HepG2 (cell line): Measurements from ENCODE around the gene TACC2. TPM values are rescaled to one million over a fixed set of nuclear protein-coding genes. Genes with fewer than 3 reads are reported as not detected.

Source experiments
- ATAC-seq: fragments of 200-7000 bp; cut with Tn5 transposase; 3 replicates; pipeline ENCODE4 v1.9.1; 2020; ENCODE audit warnings: mild to moderate bottlenecking, moderate library complexity
- BruUV-seq: library from RNA; stranded (reverse); fragments of 400-500 nt; replicated peaks from 2 replicates; lab custom pipeline; 2021; lab: Mats Ljungman, UMichigan
- CTCF ChIA-PET: fragments of 300-600 bp; formaldehyde crosslinking; extraction: SDS; loops from one replicate; lab custom pipeline; 2021; ENCODE audit warnings: low total read pairs, inconsistent platforms, low intra/inter-chr PET ratio; lab: Yijun Ruan, JAX
- POLR2A ChIA-PET: fragments of 350-600 bp; sonication (Branson Sonifier 250); formaldehyde crosslinking; loops from one replicate; lab custom pipeline; 2020; ENCODE audit warnings: antibody characterized with exemption, inconsistent platforms; lab: Yijun Ruan, JAX
- DNase-seq: peaks from one replicate; pipeline ENCODE4 v3.0.0-alpha.2; 2015; ENCODE audit warnings: low spot score
- FAIRE-seq: peaks from 3 replicates; lab custom pipeline; 2011; peaks lifted over from hg19 to GRCh38; lab: Jason Lieb, UNC
- H2AFZ ChIP-seq: one replicate; pipeline ENCODE4 v1.6.1; 2011; ENCODE audit warnings: low read length, inconsistent platforms
- H3K27ac ChIP-seq: fragments of 300-600 bp; 3 replicates; pipeline ENCODE4 v1.8.0; 2011; ENCODE audit warnings: mixed run types, mild to moderate bottlenecking, mixed read lengths, low read length, inconsistent platforms; ENCODE audit not compliant: insufficient read depth; ENCODE audit errors: extremely low read length
- H3K27me3 ChIP-seq, 2 experiments: fragments of 200-600 bp in 1 of 2; 2 replicates in 1 of 2; 3 replicates in 1 of 2; pipeline versions ENCODE4 v1.6.0 to v1.8.0; 2011; ENCODE audit warnings: low read length in 2 of 2, mild to moderate bottlenecking in 2 of 2, moderate library complexity in 2 of 2, inconsistent platforms in 1 of 2; ENCODE audit not compliant: insufficient read depth in 2 of 2, control insufficient read depth in 1 of 2
- H3K36me3 ChIP-seq, 2 experiments: fragments of 200-600 bp in 1 of 2; replicated peaks in 1 of 2; 2 replicates in 1 of 2; 3 replicates in 1 of 2; pipeline versions ENCODE4 v1.5.1 to v1.8.0; 2011; ENCODE audit warnings: low read length in 2 of 2, inconsistent platforms in 1 of 2; ENCODE audit not compliant: insufficient read depth in 2 of 2, control insufficient read depth in 1 of 2
- H3K4me1 ChIP-seq: 2 replicates; pipeline ENCODE4 v1.5.1; 2012; ENCODE audit warnings: low read length, inconsistent platforms; ENCODE audit not compliant: insufficient read depth
- H3K4me2 ChIP-seq: 2 replicates; pipeline ENCODE4 v1.6.0; 2011; ENCODE audit warnings: low read depth, low read length, inconsistent platforms
- H3K4me3 ChIP-seq, 3 experiments: fragments of 200-600 bp in 1 of 3; sonication (generic), shearing (Covaris generic) in 1 of 3; replicated peaks in 1 of 3; 2 replicates each; pipeline ENCODE4 v1.5.1; 2011 to 2016; ENCODE audit warnings: low read length in 3 of 3, inconsistent platforms in 2 of 3, low read depth in 2 of 3, mild to moderate bottlenecking in 2 of 3, control low read depth in 1 of 3, mixed read lengths in 1 of 3; ENCODE audit not compliant: insufficient read depth in 1 of 3
- H3K79me2 ChIP-seq: one replicate; pipeline ENCODE4 v1.6.1; 2011; ENCODE audit warnings: low read length, inconsistent platforms; ENCODE audit not compliant: insufficient read depth
- H3K9ac ChIP-seq: 2 replicates; pipeline ENCODE4 v1.6.0; 2011; ENCODE audit warnings: mild to moderate bottlenecking, low read depth, low read length, inconsistent platforms; ENCODE audit not compliant: insufficient read depth
- H3K9me3 ChIP-seq: 2 replicates; pipeline ENCODE4 v1.5.1; 2012; ENCODE audit warnings: mild to moderate bottlenecking, low read length
- H4K20me1 ChIP-seq: 2 replicates; pipeline ENCODE4 v1.6.0; 2011; ENCODE audit warnings: inconsistent platforms, mild to moderate bottlenecking, low read length, moderate library complexity; ENCODE audit not compliant: insufficient read depth
- ZNF251 ChIP-seq: sonication (generic); formaldehyde crosslinking; IDR thresholded peaks from 2 replicates; pipeline ENCODE4 v1.9.0; 2021; ENCODE audit warnings: mild to moderate bottlenecking, missing genetic modification reagents
- ZNF572 ChIP-seq: sonication (generic); formaldehyde crosslinking; IDR thresholded peaks from 2 replicates; pipeline ENCODE4 v1.5.1; 2020; ENCODE audit warnings: mild to moderate bottlenecking, missing genetic modification reagents
- WGBS: methylation state at CpG from one replicate; pipeline ENCODE4 v1.1.6; 2017; ENCODE audit warnings: low lambda C conversion rate; 5-methylcytosine and 5-hydroxymethylcytosine counted together
- in situ Hi-C: cut with HindIII; loops from 2 replicates; pipeline ENCODE4 v1.10.0; 2017; ENCODE audit warnings: low pct_unique_long_range_greater_than_20kb; ENCODE audit not compliant: extremely low pct_ligation_motif_present
- intact Hi-C: fragments of 100-400 bp; cut with micrococcal nuclease; formaldehyde crosslinking; loops from one replicate; pipeline ENCODE4 v1.10.0; 2022; ENCODE audit not compliant: unreplicated experiment
- polyA plus RNA-seq, 8 experiments: library from polyadenylated mRNA; depleted of rRNA in 3 of 8; stranded (reverse) in 7 of 8; unstranded in 1 of 8; fragments of >200 nt; fragmentation: Illumina TruSeq in 4 of 8; extraction: Trizol in 4 of 8; gene quantifications; 2 replicates each; pipeline versions ENCODE4 v1.2.1 to v1.2.3, GENCODE V29; 2011 to 2016; ENCODE audit warnings: low read depth in 4 of 8, missing spikeins in 1 of 8, mixed read lengths in 1 of 8; ENCODE audit not compliant: insufficient read depth in 1 of 8
- total RNA-seq, 5 experiments: library from RNA; depleted of rRNA; stranded (reverse); fragments of >200 nt; fragmentation: Illumina TruSeq; extraction: Trizol; gene quantifications; 2 replicates each; pipeline ENCODE4 v1.2.3, GENCODE V29; 2016; ENCODE audit warnings: low read depth in 1 of 5
- TF ChIP-seq, protein P1 (sequence below): sonication (generic); IDR thresholded peaks from 2 replicates; pipeline ENCODE4 v1.6.1; 2016; ENCODE audit warnings: low read depth, borderline replicate concordance
- TF ChIP-seq, protein P2 (sequence below): IDR thresholded peaks from 2 replicates; pipeline ENCODE4 v1.6.1; 2018; ENCODE audit warnings: missing genetic modification reagents

Gene TACC2
- total and polyA plus RNA-seq, 2 of the 13 experiments (the other 11 are each of a cell fraction or from before 2014, with no cell fraction given), result 11.8 to 16.0 TPM

DNA sequence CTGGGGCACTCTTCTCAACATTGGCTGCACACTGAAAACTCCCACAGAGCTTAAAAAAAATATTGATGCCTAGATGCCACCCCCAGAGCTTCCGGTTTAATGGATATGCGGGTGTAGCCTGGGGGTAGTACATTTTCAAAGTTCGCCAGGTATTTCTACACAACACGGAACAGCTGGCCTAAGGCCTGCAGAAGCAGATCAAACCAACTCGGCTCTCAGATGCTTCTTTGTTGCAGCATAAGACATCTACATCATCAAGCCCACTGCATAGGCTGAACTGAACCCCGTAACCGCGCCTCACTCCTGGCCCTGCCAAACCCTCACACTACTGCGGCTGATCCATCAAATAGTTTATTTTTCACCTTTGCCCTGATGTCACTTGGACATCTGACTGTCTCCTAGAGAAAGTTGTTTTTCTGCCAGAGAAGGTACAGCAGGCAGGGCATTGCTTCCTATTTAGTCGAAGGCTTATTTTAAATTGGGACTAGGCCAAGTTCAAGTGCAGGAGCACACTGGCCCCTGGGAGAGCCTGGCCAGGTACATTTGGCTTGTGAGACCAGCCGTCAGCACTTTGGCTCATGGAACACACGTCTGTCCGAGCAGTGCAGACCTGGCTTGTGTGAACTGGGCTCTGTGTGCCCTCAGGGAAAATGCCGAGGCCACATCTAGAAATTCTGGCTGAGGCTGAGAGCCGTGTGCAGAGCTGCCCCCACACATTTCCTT is 113.3 kb downstream of the TACC2 start:
- H3K27me3 ChIP-seq, result no peaks in the 10 kb centered on the region
- H4K20me1 ChIP-seq, result no peaks in the 10 kb centered on the region
- peaks cover 0 to 2% of the 10 kb centered on the region in 2 experiments; a peak in 1 of 5 replicates for H3K36me3 ChIP-seq
- no peaks in the 10 kb centered on the region for H3K9me3 ChIP-seq
- TSS peak; percentile 47 for BruUV-seq
- no peak overlapping the region for H3K9ac ChIP-seq
- intact Hi-C loops, result no loop called here
- in situ Hi-C loops, result no loop called here
- peaks cover 13% of the 10 kb centered on the region for H3K4me1 ChIP-seq
- POLR2A ChIA-PET, result interaction anchor here (3.3 kb wide), 1 partner anchor 10 kb away, joined by 21 read pairs; no protein-coding TSS in a partner anchor
- no peaks in the 10 kb centered on the region for H3K79me2 ChIP-seq
- 56% methylated on average over 11 of the region's 15 CpGs for WGBS
- H3K4me3 ChIP-seq, result no peak overlapping the region
- TF ChIP-seq, protein P1, sequence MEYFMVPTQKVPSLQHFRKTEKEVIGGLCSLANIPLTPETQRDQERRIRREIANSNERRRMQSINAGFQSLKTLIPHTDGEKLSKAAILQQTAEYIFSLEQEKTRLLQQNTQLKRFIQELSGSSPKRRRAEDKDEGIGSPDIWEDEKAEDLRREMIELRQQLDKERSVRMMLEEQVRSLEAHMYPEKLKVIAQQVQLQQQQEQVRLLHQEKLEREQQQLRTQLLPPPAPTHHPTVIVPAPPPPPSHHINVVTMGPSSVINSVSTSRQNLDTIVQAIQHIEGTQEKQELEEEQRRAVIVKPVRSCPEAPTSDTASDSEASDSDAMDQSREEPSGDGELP, result peak; percentile 9; the same call in 1 of the 2 replicates
- no peak for TF ChIP-seq ZNF251 (CRISPR knock-in tag)
- TF ChIP-seq, all 625 proteins: peak for 1
- DNase-seq (no peak), ATAC-seq (peak; percentile 52), FAIRE-seq (no peak)
- Histone ChIP-seq H3K27ac (no peak overlapping the region), H2AFZ (no peak overlapping the region), H3K4me2 (peak overlapping the region; percentile 36)
- CTCF ChIA-PET, result no interaction called here

DNA sequence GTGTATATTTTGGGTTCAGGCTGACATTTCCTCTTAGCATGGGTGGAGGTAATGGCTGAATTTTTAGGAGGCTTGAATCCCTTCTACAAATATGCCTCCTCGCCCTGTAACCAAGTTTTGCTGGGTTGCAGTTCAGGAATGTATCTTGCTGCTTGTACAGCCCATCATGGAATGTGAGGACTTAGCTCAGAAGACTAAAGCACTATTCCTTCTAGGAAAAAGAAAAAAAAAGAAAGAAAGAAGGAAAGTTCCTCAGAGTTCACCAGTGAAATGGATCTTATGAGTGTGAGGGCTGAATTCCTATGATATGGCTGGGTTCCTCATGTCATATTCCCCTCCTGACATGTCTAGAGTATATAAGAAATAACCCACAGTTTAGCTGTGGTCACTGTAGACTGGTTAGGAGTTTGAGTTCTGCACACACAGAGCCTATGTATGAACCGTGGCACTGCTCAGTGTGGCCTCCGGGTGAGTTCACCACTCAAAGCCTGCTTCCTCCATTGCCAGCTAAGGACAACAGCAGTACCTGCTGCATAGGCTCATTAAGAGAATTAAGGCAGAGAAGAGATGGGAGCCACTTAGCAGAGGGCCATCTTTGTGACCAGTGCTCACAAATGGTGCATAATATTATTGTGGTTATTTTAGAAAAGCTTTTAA is 114.0 kb downstream of the TACC2 start:
- H4K20me1 ChIP-seq, result no peaks in the 10 kb centered on the region
- TF ChIP-seq, protein P2, sequence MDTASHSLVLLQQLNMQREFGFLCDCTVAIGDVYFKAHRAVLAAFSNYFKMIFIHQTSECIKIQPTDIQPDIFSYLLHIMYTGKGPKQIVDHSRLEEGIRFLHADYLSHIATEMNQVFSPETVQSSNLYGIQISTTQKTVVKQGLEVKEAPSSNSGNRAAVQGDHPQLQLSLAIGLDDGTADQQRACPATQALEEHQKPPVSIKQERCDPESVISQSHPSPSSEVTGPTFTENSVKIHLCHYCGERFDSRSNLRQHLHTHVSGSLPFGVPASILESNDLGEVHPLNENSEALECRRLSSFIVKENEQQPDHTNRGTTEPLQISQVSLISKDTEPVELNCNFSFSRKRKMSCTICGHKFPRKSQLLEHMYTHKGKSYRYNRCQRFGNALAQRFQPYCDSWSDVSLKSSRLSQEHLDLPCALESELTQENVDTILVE, result no peak
- no peak for TF ChIP-seq ZNF572 (CRISPR knock-in tag)
- no peak overlapping the region for H2AFZ ChIP-seq
- ChIA-PET POLR2A (interaction anchor here (3.3 kb wide), 1 partner anchor 9 kb away, joined by 21 read pairs; no protein-coding TSS in a partner anchor), CTCF (no interaction called here)
- DNase-seq (no peak), FAIRE-seq (no peak), ATAC-seq (peak; percentile 66)
- H3K79me2 ChIP-seq, result no peaks in the 10 kb centered on the region
- no peak overlapping the region for H3K4me3 ChIP-seq
- H3K4me1 ChIP-seq, result peaks cover 13% of the 10 kb centered on the region
- no peak overlapping the region for H3K9ac ChIP-seq
- intact Hi-C loops (no loop called here), in situ Hi-C loops (no loop called here)
- 74% methylated on average over 3 of the region's 3 CpGs for WGBS
- peaks cover 0 to 2% of the 10 kb centered on the region in 2 experiments; a peak in 1 of 5 replicates for H3K36me3 ChIP-seq
- no peaks in the 10 kb centered on the region for H3K9me3 ChIP-seq
- no peak overlapping the region for H3K4me2 ChIP-seq
- no peak overlapping the region for H3K27ac ChIP-seq
- no peaks in the 10 kb centered on the region for H3K27me3 ChIP-seq
- no TSS peak for BruUV-seq
